ENCODE results near the gene WDFY2. TPM values are rescaled to one million over a fixed set of nuclear protein-coding genes. Genes with fewer than 3 reads are reported as not detected.

Gene WDFY2
- total RNA-seq, 1 donor = 10.2 TPM

DNA sequence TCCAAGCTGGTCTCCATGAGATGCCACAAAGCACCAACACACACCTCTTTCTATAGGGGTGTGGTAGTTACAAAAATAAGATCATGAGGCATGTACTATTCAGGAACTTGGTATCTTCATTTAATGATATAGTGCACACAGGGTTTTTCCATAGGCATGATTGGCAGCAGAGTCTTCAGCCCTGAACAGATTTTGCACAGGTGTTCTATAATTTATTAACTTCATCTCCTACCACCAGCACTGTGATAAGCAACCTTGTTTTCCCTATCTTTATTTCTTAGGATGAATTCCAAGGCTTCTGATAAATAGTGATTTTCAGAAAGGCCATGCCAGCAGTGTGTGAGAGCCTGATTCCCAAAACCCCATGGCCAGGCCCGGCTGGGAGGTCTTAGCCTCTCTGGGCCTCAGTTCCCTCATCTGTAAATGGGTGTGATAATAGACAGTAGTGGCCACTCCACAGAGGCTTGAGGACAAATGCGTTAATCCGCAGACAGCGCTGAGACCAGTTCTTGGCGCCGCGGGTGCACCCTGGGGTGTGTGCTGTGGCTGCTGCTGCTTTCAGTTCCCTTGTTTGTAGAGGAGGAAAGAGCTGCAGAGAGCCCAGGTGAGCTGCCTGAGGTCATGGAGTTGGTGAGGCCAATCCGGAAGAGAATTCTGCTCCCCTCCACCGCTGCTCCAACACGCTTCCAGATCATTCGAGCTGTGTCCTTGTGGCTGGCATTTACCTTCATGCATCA lies 186.6 kb downstream of the WDFY2 start:
- DNase-seq (ENCODE audit: low read depth) = no peak
- TF ChIP-seq, protein P1, sequence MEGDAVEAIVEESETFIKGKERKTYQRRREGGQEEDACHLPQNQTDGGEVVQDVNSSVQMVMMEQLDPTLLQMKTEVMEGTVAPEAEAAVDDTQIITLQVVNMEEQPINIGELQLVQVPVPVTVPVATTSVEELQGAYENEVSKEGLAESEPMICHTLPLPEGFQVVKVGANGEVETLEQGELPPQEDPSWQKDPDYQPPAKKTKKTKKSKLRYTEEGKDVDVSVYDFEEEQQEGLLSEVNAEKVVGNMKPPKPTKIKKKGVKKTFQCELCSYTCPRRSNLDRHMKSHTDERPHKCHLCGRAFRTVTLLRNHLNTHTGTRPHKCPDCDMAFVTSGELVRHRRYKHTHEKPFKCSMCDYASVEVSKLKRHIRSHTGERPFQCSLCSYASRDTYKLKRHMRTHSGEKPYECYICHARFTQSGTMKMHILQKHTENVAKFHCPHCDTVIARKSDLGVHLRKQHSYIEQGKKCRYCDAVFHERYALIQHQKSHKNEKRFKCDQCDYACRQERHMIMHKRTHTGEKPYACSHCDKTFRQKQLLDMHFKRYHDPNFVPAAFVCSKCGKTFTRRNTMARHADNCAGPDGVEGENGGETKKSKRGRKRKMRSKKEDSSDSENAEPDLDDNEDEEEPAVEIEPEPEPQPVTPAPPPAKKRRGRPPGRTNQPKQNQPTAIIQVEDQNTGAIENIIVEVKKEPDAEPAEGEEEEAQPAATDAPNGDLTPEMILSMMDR (IDR thresholded peaks at IDR 0.05; ENCODE audit: insufficient read depth, low read length) = no peak
- H3K4me3 ChIP-seq (ENCODE audit: low read depth, low read length) = no peak overlapping the region

DNA sequence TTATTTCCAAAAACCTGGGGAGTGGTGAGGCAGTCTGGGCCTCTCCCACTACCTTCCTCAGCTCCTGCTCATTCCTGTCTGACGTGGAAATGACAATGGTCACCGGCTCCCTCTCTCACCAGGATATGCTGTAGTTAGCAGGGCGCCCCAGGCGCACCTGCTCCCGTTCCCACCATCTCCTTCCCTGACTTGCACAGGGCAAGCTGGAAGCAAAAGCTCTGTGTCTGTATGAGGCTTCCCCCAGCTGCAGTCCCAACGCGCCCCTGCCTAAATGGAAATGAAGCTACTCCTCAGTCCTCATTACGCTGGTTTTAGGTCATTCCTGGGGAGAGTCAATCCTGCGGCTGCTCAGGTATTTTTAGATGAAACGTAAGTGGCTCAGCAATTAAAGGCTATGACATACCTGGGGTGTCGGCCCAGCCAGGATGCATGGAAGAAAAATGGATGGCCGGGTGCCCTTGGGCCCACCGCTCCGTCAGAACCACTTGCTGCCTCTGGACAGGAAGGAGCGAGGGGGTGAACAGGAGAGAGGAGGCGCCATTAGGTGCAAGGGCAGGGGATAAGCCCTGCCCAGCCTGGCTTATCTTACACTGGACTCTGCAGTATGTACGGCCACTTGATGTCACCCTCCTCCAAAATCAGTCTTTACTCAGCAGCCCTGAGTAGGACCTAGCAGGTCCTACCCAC lies 187.3 kb downstream of the WDFY2 start:
- no peak overlapping the region for H3K4me3 ChIP-seq (ENCODE audit: low read depth, low read length)
- no peak for DNase-seq (ENCODE audit: low read depth)
- TF ChIP-seq, protein P1 (IDR thresholded peaks at IDR 0.05; ENCODE audit: insufficient read depth, low read length) = no peak

DNA sequence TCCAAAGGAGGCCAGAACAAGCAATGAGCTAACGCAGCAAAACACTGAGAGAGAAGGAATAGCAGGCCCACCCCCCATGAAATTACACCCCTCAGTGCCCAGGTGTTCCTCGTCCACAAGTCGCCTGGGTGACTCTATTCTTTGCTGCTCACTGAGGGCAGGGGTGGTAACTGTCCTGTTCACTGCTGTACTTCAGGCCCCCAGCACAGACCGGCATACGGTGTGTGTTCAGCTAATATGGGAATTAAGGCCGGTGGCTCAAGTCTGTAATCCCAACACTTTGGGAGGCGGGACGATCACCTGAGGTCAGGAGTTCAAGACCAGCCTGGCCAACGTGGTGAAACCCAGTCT lies 187.8 kb downstream of the WDFY2 start:
- no peak overlapping the region for H3K4me3 ChIP-seq (ENCODE audit: low read depth, low read length)
- TF ChIP-seq, protein P1 (IDR thresholded peaks at IDR 0.05; ENCODE audit: insufficient read depth, low read length) = no peak
- no peak for DNase-seq (ENCODE audit: low read depth)

DNA sequence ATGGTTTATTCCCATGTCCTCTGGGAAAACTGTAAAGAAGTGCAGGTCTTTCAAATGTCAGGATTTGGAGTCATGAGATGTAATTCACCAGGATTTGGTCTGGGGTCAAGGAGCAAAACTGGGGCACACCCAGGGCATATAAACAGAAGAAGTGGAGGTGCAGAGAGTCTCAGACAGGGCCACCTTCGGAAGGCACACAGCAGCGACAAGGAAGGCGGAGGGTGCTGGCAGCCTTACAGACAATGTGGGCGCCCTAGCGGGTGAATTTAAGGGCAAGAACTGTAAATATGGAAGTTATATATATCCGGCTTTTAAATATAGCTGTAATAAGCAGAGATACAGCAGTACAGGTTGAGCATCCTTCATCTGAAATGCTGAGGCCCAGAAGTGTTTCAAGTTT lies 188.5 kb downstream of the WDFY2 start:
- TF ChIP-seq, protein P1 (IDR thresholded peaks at IDR 0.05; ENCODE audit: insufficient read depth, low read length) = no peak
- no peak for DNase-seq (ENCODE audit: low read depth)
- H3K4me3 ChIP-seq (ENCODE audit: low read depth, low read length) = no peak overlapping the region

DNA sequence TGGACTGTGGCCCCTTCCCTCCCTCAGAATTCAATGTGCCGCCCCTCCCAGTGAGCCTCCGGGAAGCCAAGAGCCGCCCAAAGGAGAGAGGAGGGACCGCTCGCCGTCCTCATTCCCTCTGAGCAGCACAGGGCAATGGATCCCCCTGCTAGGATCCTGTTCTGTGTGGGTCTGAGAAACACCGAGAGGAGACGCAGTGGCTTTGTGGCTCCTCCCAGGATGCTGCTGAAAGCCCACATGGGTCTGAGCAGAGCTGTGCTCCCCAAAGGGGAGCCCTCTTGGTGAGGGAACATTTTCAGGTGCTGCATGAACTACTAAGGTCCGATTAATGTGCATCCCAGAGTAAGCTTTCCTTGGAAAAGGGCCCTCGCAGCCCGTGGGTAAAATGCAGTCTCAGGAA lies 189.3 kb downstream of the WDFY2 start:
- TF ChIP-seq, protein P1 (IDR thresholded peaks at IDR 0.05; ENCODE audit: insufficient read depth, low read length) = no peak
- no peak for DNase-seq (ENCODE audit: low read depth)
- H3K4me3 ChIP-seq (ENCODE audit: low read depth, low read length) = no peak overlapping the region

DNA sequence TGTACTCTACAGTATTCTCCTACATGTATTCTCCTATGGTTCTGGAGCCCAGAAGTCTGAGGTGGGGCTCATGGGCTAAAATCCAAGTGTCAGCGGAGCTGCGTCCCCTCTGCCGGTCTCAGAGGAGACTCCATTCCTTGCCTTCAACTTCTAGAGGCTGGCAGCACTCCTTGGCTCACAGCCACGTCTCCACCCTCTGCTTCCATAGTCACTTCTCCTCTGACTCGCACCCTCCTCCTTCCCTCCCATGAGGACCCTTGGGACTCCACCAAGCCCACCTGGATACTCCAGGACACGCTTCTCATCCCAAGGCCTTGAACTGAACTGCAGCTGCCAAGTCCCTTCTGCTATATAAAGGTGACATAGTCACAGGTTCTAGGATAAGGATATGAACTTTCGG lies 191.9 kb downstream of the WDFY2 start:
- DNase-seq (ENCODE audit: low read depth) = no peak
- no peak overlapping the region for H3K4me3 ChIP-seq (ENCODE audit: low read depth, low read length)
- TF ChIP-seq, protein P1 (IDR thresholded peaks at IDR 0.05; ENCODE audit: insufficient read depth, low read length) = no peak

All from fibroblast of the aortic adventitia (primary cell).